OCI-LY7 (cell line): ENCODE results near the gene PCNX1. TPM values are rescaled to one million over a fixed set of nuclear protein-coding genes. Genes with fewer than 3 reads are reported as not detected.

Experiments
- BruUV-seq: library from RNA; stranded (reverse); fragments of 400-500 nt; replicated peaks from 2 replicates; lab custom pipeline; 2021; lab: Mats Ljungman, UMichigan
- CTCF ChIA-PET: fragments of 300-600 bp; sonication (Branson Sonifier 250); formaldehyde crosslinking; loops from one replicate; lab custom pipeline; 2022; ENCODE audit warnings: antibody characterized with exemption; ENCODE audit not compliant: unreplicated experiment; lab: Charles Lee
- POLR2A ChIA-PET: fragments of 300-600 bp; sonication (Branson Sonifier 250); formaldehyde crosslinking; loops from one replicate; lab custom pipeline; 2022; ENCODE audit warnings: antibody characterized with exemption; lab: Charles Lee
- DNase-seq: peaks from one replicate; pipeline ENCODE4 v3.0.0-alpha.2; 2015; ENCODE audit warnings: low spot score
- H2AFZ ChIP-seq: fragments of 200-600 bp; sonication (generic), shearing (Covaris generic); 2 replicates; pipeline ENCODE4 v1.6.1; 2014; ENCODE audit warnings: mild to moderate bottlenecking, antibody characterized with exemption, low read length, moderate library complexity
- H3K27ac ChIP-seq: fragments of 200-600 bp; sonication (generic); 2 replicates; pipeline ENCODE4 v1.5.1; 2014; ENCODE audit warnings: mixed run types, low read depth, mild to moderate bottlenecking, moderate library complexity, low read length, inconsistent platforms; ENCODE audit not compliant: poor library complexity, severe bottlenecking
- H3K36me3 ChIP-seq: fragments of 200-600 bp; sonication (generic); 2 replicates; pipeline ENCODE4 v1.6.1; 2014; ENCODE audit warnings: mild to moderate bottlenecking, antibody characterized with exemption, low read length, moderate library complexity, mixed read lengths; ENCODE audit not compliant: insufficient read depth
- H3K4me1 ChIP-seq: fragments of 200-600 bp; sonication (generic); 2 replicates; pipeline ENCODE4 v1.5.1; 2014; ENCODE audit warnings: mild to moderate bottlenecking, low read length; ENCODE audit not compliant: insufficient read depth, poor library complexity, severe bottlenecking
- H3K4me2 ChIP-seq: fragments of 200-600 bp; sonication (generic); 2 replicates; pipeline ENCODE4 v1.6.1; 2014; ENCODE audit warnings: mild to moderate bottlenecking, low read length
- H3K4me3 ChIP-seq: fragments of 200-600 bp; sonication (generic); 2 replicates; pipeline ENCODE4 v1.5.1; 2014; ENCODE audit warnings: mild to moderate bottlenecking, low read depth, low read length; ENCODE audit not compliant: poor library complexity, severe bottlenecking
- H3K79me2 ChIP-seq: fragments of 200-600 bp; sonication (generic); 2 replicates; pipeline ENCODE4 v1.6.1; 2016; ENCODE audit warnings: low read depth, mild to moderate bottlenecking, low read length, moderate library complexity, mixed read lengths; ENCODE audit not compliant: insufficient read depth
- H3K9me2 ChIP-seq: fragments of 200-600 bp; sonication (generic); 2 replicates; pipeline ENCODE4 v1.6.1; 2016; ENCODE audit warnings: mild to moderate bottlenecking, low read length, mixed read lengths; ENCODE audit not compliant: insufficient read depth
- H3K9me3 ChIP-seq: fragments of 200-600 bp; sonication (generic); 2 replicates; pipeline ENCODE4 v1.6.1; 2014; ENCODE audit warnings: mild to moderate bottlenecking, mixed run types, low read length, mixed read lengths
- H4K20me1 ChIP-seq: fragments of 200-600 bp; sonication (generic); 2 replicates; pipeline ENCODE4 v1.6.1; 2014; ENCODE audit warnings: mild to moderate bottlenecking, antibody characterized with exemption, low read length, moderate library complexity, mixed read lengths; ENCODE audit not compliant: insufficient read depth
- EZH2phosphoT487 ChIP-seq: fragments of 200-600 bp; sonication (generic); IDR thresholded peaks from 2 replicates; pipeline ENCODE4 v1.6.1; 2018; ENCODE audit warnings: low read depth, borderline replicate concordance, mild to moderate bottlenecking, mixed run types, antibody characterized with exemption, low read length, moderate library complexity, mixed read lengths
- intact Hi-C: fragments of 100-400 bp; cut with micrococcal nuclease; formaldehyde crosslinking; loops from one replicate; pipeline ENCODE4 v1.10.0; 2022; ENCODE audit not compliant: unreplicated experiment
- total RNA-seq, 2 experiments: library from RNA; depleted of rRNA in 1 of 2; stranded (reverse); fragments of >200 nt in 1 of 2; shearing (Covaris generic) in 1 of 2; gene quantifications; 2 replicates each; pipeline ENCODE4 v1.2.3, GENCODE V29; 2014 to 2022
- TF ChIP-seq, protein P1 (sequence below): fragments of 200-600 bp; sonication (generic); conservative IDR thresholded peaks from 2 replicates; pipeline ENCODE4 v1.5.1; 2014; ENCODE audit warnings: mild to moderate bottlenecking, antibody characterized with exemption, low read length, moderate library complexity, mixed read lengths

The PCNX1 gene
- total RNA-seq, 2 experiments from 2014 or later, result 27.7 to 33.5 TPM

DNA sequence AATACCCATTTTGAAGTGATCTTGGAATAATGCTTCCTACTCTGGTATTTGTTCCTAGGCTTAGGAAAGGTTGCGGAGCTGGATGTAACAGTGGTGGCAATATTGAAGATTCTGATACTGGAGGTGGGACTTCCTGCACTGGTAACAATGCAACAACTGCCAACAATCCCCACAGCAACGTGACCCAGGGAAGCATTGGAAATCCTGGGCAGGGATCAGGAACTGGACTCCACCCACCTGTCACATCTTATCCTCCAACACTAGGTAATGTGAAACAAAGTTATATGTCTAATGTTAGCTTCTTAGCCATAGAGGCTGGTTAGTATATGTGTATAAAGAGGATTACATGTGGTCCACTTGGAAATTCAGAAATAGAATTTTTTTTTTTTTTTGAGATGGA, 197.9 kb downstream of the PCNX1 start:
- H3K79me2 ChIP-seq, result no peaks in the 10 kb centered on the region
- ChIA-PET CTCF (no interaction called here), POLR2A (interaction anchor here (0.6 to 1.0 kb wide), 2 partner anchors 11 to 18 kb away, joined by 3 to 5 read pairs; no protein-coding TSS in a partner anchor)
- H3K27ac ChIP-seq, result no peak overlapping the region
- H3K4me1 ChIP-seq, result no peaks in the 10 kb centered on the region
- H4K20me1 ChIP-seq, result no peaks in the 10 kb centered on the region
- DNase-seq, result no peak
- intact Hi-C loops, result no loop called here
- no peak overlapping the region for H2AFZ ChIP-seq
- peaks cover 61% of the 10 kb centered on the region for H3K36me3 ChIP-seq
- H3K4me2 ChIP-seq, result no peak overlapping the region
- no peak for TF ChIP-seq EZH2phosphoT487
- TF ChIP-seq, protein P1, sequence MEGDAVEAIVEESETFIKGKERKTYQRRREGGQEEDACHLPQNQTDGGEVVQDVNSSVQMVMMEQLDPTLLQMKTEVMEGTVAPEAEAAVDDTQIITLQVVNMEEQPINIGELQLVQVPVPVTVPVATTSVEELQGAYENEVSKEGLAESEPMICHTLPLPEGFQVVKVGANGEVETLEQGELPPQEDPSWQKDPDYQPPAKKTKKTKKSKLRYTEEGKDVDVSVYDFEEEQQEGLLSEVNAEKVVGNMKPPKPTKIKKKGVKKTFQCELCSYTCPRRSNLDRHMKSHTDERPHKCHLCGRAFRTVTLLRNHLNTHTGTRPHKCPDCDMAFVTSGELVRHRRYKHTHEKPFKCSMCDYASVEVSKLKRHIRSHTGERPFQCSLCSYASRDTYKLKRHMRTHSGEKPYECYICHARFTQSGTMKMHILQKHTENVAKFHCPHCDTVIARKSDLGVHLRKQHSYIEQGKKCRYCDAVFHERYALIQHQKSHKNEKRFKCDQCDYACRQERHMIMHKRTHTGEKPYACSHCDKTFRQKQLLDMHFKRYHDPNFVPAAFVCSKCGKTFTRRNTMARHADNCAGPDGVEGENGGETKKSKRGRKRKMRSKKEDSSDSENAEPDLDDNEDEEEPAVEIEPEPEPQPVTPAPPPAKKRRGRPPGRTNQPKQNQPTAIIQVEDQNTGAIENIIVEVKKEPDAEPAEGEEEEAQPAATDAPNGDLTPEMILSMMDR, result no peak
- no peaks in the 10 kb centered on the region for H3K9me3 ChIP-seq
- BruUV-seq, result no TSS peak
- H3K4me3 ChIP-seq, result no peak overlapping the region
- H3K9me2 ChIP-seq, result no peaks in the 10 kb centered on the region

GRCh38 chr14:71107921-71108320, 200.7 kb downstream of the PCNX1 start:
- POLR2A ChIA-PET, result interaction anchor here (1.0 to 1.1 kb wide), 3 partner anchors 8 to 205 kb away, joined by 3 to 4 read pairs (median 3); no protein-coding TSS in a partner anchor
- H3K36me3 ChIP-seq, result peaks cover 71% of the 10 kb centered on the region

More at GRCh38 chr14:71107921-71108320, 200.7 kb downstream of the PCNX1 start:
- Histone ChIP-seq H4K20me1 (no peaks in the 10 kb centered on the region), H3K4me2 (no peak overlapping the region), H2AFZ (no peak overlapping the region), H3K27ac (no peak overlapping the region), H3K9me2 (no peaks in the 10 kb centered on the region), H3K9me3 (no peaks in the 10 kb centered on the region), H3K79me2 (no peaks in the 10 kb centered on the region), H3K4me1 (no peaks in the 10 kb centered on the region), H3K4me3 (no peak overlapping the region)
- TF ChIP-seq, protein P1, result no peak
- TF ChIP-seq EZH2phosphoT487, result no peak
- BruUV-seq, result no TSS peak
- intact Hi-C loops, result no loop called here
- DNase-seq, result no peak
- CTCF ChIA-PET, result no interaction called here
